T47D (cell line): Measurements from ENCODE around the gene UBASH3B.

Experiments used
- DNase-seq, 2 experiments: peaks; one replicate each; pipeline versions ENCODE4 v3.0.0 to v3.0.0-alpha.2; 2011 to 2012; ENCODE audit warnings: low read depth in 1 of 2, low spot score in 1 of 2
- JUND ChIP-seq: IDR thresholded peaks from 2 replicates; pipeline ENCODE4 v1.6.1; 2012; ENCODE audit warnings: low read depth
- in situ Hi-C: cut with HindIII; loops from 2 replicates; pipeline ENCODE4 v1.10.0; 2016; ENCODE audit warnings: low sequenced_read_pairs, low pct_unique_long_range_greater_than_20kb

UBASH3B gene

DNA sequence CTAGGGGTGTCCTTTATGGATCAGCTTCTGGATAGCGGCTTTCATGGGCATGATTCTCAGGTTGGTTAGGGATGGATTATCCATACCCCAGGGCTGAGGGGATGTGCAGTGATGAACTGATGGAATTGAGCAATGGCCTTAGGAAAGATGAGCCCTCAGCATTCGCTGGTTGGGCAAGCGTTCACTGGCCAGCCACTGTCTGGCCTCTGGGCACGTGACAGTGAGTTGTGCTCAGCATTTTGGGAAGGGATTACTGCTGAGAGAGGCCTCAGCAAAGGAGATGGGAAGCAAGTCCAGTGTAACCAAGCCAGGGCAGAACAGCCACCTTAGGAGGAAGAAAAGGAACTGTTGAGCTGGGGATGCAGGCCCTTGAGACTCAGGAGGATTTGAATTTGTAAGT is 17.4 kb downstream of the UBASH3B start:
- TF ChIP-seq JUND, result no peak
- DNase-seq, result no peak
- in situ Hi-C loops, result no loop called here

DNA sequence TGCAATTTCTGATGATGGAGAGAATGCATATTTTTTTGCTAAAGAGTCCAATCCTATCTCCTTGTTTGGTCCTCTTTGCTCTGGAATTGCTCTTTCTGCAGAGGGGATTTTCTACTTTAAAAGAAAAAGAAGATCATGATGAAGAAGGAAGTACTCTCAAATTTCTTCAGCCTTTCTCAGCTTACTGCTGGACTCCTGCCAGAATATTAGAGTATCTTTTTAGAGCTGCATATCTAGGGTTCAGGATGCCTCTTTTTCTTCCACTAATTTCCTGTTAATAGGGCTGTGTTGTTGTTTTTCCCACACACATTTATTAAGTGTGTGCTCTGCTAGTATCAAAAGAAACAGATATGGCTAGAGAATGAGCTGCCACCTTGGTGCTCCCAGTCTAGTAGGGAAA is 18.2 kb downstream of the UBASH3B start:
- in situ Hi-C loops, result no loop called here
- TF ChIP-seq JUND, result no peak

GRCh38 chr11:122676638-122677037 is 21.1 kb downstream of the UBASH3B start:
- no peak for TF ChIP-seq JUND
- in situ Hi-C loops, result no loop called here
- no peak for DNase-seq

More for the DNA sequence above, 18.2 kb downstream of the UBASH3B start:
- DNase-seq, result no peak

DNA sequence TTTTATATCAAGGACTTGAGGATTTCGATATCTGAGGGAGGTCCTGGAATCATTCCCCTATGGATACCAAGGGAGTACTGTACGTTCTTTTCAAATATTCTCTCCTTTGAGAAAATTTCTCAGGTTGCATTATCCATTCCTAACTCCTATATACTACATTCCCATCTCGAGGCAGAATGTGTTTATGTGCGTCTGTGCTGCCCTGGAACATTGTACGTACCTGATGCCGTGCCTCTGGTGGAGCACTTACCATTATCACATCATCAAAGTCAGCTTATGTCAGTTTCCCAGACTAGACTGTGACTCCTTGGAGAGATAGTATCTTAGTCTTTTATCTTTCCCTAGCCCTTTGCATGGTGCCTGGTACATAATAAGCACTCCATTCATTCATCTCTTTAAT is 21.7 kb downstream of the UBASH3B start:
- in situ Hi-C loops, result no loop called here
- TF ChIP-seq JUND, result no peak
- DNase-seq, result no peak

- in situ Hi-C loops, result no loop called here
- no peak for TF ChIP-seq JUND
- DNase-seq, result no peak
These were observed 22.9 kb downstream of the UBASH3B start for GRCh38 chr11:122678406-122678805.

- in situ Hi-C loops, result no loop called here
- TF ChIP-seq JUND, result no peak
- DNase-seq, result no peak
These were observed 23.9 kb downstream of the UBASH3B start for GRCh38 chr11:122679466-122679865.

DNA sequence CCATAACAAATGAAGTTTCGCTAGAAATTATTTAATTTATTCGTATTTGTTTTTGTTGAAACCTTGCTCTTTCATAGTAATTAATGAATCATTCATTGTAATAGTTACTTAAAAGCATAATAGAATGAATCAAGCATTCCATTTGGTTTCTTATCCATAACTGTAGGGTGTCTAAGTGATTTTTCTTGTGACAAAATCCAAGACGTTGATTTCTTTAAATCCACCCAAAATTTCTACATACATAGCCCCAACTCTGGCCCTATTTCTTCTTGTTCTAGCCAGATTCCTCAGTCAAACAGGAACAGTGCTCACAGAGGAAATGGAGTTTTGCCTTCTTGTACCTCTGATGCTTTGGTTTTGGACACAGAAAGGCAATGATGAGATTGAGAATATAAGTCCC is 25.5 kb downstream of the UBASH3B start:
- in situ Hi-C loops, result no loop called here
- no peak for TF ChIP-seq JUND
- DNase-seq, result no peak

DNA sequence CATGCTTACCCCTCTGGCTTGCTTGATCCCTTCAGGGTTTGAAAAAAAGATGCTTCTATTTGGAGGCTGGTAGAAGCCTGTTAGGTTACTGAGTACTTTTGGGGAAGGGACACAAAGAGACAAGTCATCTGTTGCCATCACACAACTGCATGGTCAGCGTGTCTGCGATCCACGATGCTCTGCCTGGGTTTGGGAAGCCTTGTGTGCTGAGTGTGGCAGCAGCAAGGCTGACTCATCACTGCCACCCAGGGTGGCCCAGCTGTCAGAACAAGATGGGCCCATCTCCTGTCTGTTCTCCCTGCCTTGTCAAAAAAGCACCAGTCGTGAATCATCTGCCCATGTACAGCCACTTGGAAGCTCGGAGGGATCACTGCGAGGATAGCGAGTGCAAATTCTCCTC is 26.2 kb downstream of the UBASH3B start:
- in situ Hi-C loops, result no loop called here
- DNase-seq, result no peak
- TF ChIP-seq JUND, result no peak

- no peak for DNase-seq
- in situ Hi-C loops, result no loop called here
- TF ChIP-seq JUND, result no peak
These were observed 26.9 kb downstream of the UBASH3B start for GRCh38 chr11:122682464-122682863.

GRCh38 chr11:122685041-122685440 is 29.5 kb downstream of the UBASH3B start:
- TF ChIP-seq JUND, result no peak
- in situ Hi-C loops, result no loop called here
- DNase-seq, result no peak

GRCh38 chr11:122686111-122686510 is 30.6 kb downstream of the UBASH3B start:
- in situ Hi-C loops, result no loop called here
- no peak for DNase-seq
- no peak for TF ChIP-seq JUND

DNA sequence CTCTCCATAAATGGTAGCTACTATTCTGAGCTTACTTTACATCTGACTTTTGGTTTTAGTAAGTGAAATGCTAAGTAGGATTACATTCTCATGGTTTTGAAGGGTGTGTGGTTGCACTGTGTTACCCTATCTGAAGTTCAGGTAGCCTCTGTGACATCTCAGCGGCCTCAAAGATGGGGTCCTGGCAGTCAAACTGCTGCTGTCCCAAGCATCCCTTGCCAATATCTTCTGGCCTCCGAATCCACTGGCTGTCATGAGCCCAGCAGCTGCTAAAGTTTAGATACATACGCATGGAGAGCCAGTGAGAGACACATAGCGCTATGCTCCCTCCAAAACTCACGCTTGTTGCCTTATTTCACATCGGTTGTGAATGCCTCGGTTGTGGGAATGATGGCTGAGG is 34.9 kb downstream of the UBASH3B start:
- TF ChIP-seq JUND, result no peak
- in situ Hi-C loops, result no loop called here
- DNase-seq, result no peak

GRCh38 chr11:122690801-122691548 is 35.5 kb downstream of the UBASH3B start:
- no peak for DNase-seq
- in situ Hi-C loops, result no loop called here

More at GRCh38 chr11:122690801-122691548, 35.5 kb downstream of the UBASH3B start:
- TF ChIP-seq JUND, result no peak
